GM12878 (cell line): Measurements from ENCODE around the gene C3. TPM values are rescaled to one million over a fixed set of nuclear protein-coding genes. Genes with fewer than 3 reads are reported as not detected.

Experiments
- BCL11A ChIP-seq: IDR thresholded peaks from 2 replicates; pipeline ENCODE4 v1.6.1; 2011; ENCODE audit warnings: low read depth, low read length
- CBFB ChIP-seq: IDR thresholded peaks from 2 replicates; pipeline ENCODE4 v1.6.1; 2016; ENCODE audit warnings: antibody characterized with exemption, low read depth
- CUX1 ChIP-seq: IDR thresholded peaks from 2 replicates; pipeline ENCODE4 v1.6.1; 2012; ENCODE audit warnings: improper control_type of control experiment, low read depth, low read length; ENCODE audit not compliant: insufficient replicate concordance
- FOS ChIP-seq: IDR thresholded peaks from 3 replicates; pipeline ENCODE4 v1.6.1; 2011; ENCODE audit warnings: borderline replicate concordance; ENCODE audit not compliant: insufficient read length; ENCODE audit errors: extremely low read depth
- HSF1 ChIP-seq: fragments of 150-350 bp; IDR thresholded peaks from 2 replicates; pipeline ENCODE4 v1.6.1; 2014; ENCODE audit warnings: mild to moderate bottlenecking, low read depth, low read length
- MEF2A ChIP-seq: IDR thresholded peaks from 2 replicates; pipeline ENCODE4 v1.6.1; 2011; ENCODE audit warnings: low read depth, mild to moderate bottlenecking, low read length, moderate library complexity; ENCODE audit not compliant: insufficient read depth
- SMAD1 ChIP-seq: fragments of 450-650 bp; IDR thresholded peaks from 2 replicates; pipeline ENCODE4 v1.6.1; 2018; ENCODE audit warnings: mild to moderate bottlenecking, low read depth; ENCODE audit not compliant: partially characterized antibody
- YBX1 ChIP-seq: fragments of 450-650 bp; IDR thresholded peaks from 2 replicates; pipeline ENCODE4 v1.6.1; 2016; ENCODE audit warnings: antibody characterized with exemption
- ZNF207 ChIP-seq: fragments of 450-650 bp; IDR thresholded peaks from 2 replicates; pipeline ENCODE4 v1.6.1; 2014; ENCODE audit warnings: antibody characterized with exemption, mild to moderate bottlenecking, borderline replicate concordance
- polyA plus RNA-seq, 11 experiments: library from polyadenylated mRNA; depleted of rRNA in 4 of 11; unstranded in 6 of 11; stranded (reverse) in 5 of 11; fragments of >200 nt; fragmentation: Nextera tagmentation in 4 of 11; fragmentation: Illumina TruSeq in 1 of 11; extraction: Ambion mirVana in 4 of 11; extraction: Trizol in 1 of 11; gene quantifications; 1 replicate in 1 of 11; 2 replicates in 10 of 11; pipeline versions ENCODE4 v1.2.1 to v1.2.3, GENCODE V29; 2011 to 2016; ENCODE audit warnings: inconsistent platforms in 2 of 11, missing spikeins in 2 of 11, low read depth in 1 of 11
- total RNA-seq, 4 experiments: library from RNA; depleted of rRNA in 3 of 4; stranded (reverse); fragments of >200 nt in 3 of 4; fragmentation: Illumina TruSeq in 1 of 4; extraction: Trizol in 1 of 4; gene quantifications; 2 replicates each; pipeline versions ENCODE4 v1.2.1 to v1.2.3, GENCODE V29; 2013 to 2021
- TF ChIP-seq, protein P1 (sequence below): fragments of 450-650 bp; IDR thresholded peaks from 2 replicates; pipeline ENCODE4 v1.6.1; 2014; ENCODE audit warnings: mild to moderate bottlenecking
- TF ChIP-seq, protein P2 (sequence below): fragments of 450-650 bp; IDR thresholded peaks from 2 replicates; pipeline ENCODE4 v1.6.1; 2016; ENCODE audit warnings: mild to moderate bottlenecking
- TF ChIP-seq, protein P3 (sequence below): fragments of 450-650 bp; IDR thresholded peaks from 2 replicates; pipeline ENCODE4 v1.6.1; 2016; ENCODE audit warnings: mild to moderate bottlenecking, moderate library complexity, borderline replicate concordance

C3 gene
- total and polyA plus RNA-seq, 10 of the 15 experiments (the other 5 are each of a cell fraction or from before 2014, with no cell fraction given), result 0.20 to 6.7 (median 0.72) TPM

GRCh38 chr19:6753178-6754031 is 33.0 kb upstream of the C3 start (continued):
- TF ChIP-seq HSF1, result no peak
- 0 out of 2 replicates have a peak, but pooled peaks have one; percentile 9 for TF ChIP-seq BCL11A
- TF ChIP-seq CUX1, result no peak
- TF ChIP-seq MEF2A, result no peak
- TF ChIP-seq, protein P1, sequence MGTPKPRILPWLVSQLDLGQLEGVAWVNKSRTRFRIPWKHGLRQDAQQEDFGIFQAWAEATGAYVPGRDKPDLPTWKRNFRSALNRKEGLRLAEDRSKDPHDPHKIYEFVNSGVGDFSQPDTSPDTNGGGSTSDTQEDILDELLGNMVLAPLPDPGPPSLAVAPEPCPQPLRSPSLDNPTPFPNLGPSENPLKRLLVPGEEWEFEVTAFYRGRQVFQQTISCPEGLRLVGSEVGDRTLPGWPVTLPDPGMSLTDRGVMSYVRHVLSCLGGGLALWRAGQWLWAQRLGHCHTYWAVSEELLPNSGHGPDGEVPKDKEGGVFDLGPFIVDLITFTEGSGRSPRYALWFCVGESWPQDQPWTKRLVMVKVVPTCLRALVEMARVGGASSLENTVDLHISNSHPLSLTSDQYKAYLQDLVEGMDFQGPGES, result no peak
- no peak for TF ChIP-seq CBFB
- no peak for TF ChIP-seq FOS
- TF ChIP-seq, protein P2, sequence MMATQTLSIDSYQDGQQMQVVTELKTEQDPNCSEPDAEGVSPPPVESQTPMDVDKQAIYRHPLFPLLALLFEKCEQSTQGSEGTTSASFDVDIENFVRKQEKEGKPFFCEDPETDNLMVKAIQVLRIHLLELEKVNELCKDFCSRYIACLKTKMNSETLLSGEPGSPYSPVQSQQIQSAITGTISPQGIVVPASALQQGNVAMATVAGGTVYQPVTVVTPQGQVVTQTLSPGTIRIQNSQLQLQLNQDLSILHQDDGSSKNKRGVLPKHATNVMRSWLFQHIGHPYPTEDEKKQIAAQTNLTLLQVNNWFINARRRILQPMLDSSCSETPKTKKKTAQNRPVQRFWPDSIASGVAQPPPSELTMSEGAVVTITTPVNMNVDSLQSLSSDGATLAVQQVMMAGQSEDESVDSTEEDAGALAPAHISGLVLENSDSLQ, result peak; percentile 96
- TF ChIP-seq ZNF207, result peak; percentile 52; the same call in 1 of the 2 replicates
- TF ChIP-seq YBX1, result no peak
- TF ChIP-seq, protein P3, sequence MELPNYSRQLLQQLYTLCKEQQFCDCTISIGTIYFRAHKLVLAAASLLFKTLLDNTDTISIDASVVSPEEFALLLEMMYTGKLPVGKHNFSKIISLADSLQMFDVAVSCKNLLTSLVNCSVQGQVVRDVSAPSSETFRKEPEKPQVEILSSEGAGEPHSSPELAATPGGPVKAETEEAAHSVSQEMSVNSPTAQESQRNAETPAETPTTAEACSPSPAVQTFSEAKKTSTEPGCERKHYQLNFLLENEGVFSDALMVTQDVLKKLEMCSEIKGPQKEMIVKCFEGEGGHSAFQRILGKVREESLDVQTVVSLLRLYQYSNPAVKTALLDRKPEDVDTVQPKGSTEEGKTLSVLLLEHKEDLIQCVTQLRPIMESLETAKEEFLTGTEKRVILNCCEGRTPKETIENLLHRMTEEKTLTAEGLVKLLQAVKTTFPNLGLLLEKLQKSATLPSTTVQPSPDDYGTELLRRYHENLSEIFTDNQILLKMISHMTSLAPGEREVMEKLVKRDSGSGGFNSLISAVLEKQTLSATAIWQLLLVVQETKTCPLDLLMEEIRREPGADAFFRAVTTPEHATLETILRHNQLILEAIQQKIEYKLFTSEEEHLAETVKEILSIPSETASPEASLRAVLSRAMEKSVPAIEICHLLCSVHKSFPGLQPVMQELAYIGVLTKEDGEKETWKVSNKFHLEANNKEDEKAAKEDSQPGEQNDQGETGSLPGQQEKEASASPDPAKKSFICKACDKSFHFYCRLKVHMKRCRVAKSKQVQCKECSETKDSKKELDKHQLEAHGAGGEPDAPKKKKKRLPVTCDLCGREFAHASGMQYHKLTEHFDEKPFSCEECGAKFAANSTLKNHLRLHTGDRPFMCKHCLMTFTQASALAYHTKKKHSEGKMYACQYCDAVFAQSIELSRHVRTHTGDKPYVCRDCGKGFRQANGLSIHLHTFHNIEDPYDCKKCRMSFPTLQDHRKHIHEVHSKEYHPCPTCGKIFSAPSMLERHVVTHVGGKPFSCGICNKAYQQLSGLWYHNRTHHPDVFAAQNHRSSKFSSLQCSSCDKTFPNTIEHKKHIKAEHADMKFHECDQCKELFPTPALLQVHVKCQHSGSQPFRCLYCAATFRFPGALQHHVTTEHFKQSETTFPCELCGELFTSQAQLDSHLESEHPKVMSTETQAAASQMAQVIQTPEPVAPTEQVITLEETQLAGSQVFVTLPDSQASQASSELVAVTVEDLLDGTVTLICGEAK, result no peak
- TF ChIP-seq SMAD1, result no peak
